GM12878 (cell line): ENCODE results near the gene ZNF443.

Source experiments
- CTCF ChIP-seq, 3 experiments: IDR thresholded peaks in 2 of 3; conservative IDR thresholded peaks in 1 of 3; 2 replicates each; pipeline ENCODE4 v1.5.1; 2011; ENCODE audit warnings: low read depth in 3 of 3, low read length in 3 of 3, mild to moderate bottlenecking in 3 of 3, control low read depth in 2 of 3, moderate library complexity in 2 of 3, inconsistent platforms in 1 of 3, mixed read lengths in 1 of 3; ENCODE audit not compliant: control insufficient read depth in 2 of 3, insufficient read depth in 1 of 3; ENCODE audit errors: extremely low read depth in 1 of 3
- MEF2A ChIP-seq: IDR thresholded peaks from 2 replicates; pipeline ENCODE4 v1.6.1; 2011; ENCODE audit warnings: low read depth, mild to moderate bottlenecking, low read length, moderate library complexity; ENCODE audit not compliant: insufficient read depth
- NFYB ChIP-seq: IDR thresholded peaks from 2 replicates; pipeline ENCODE4 v1.6.1; 2011; ENCODE audit warnings: low read depth, mild to moderate bottlenecking, low read length, improper control_type of control experiment, moderate library complexity; ENCODE audit not compliant: insufficient read depth
- NR2C1 ChIP-seq: fragments of 450-650 bp; IDR thresholded peaks from 2 replicates; pipeline ENCODE4 v1.6.1; 2017; ENCODE audit warnings: antibody characterized with exemption, mild to moderate bottlenecking, moderate library complexity
- PAX8 ChIP-seq: fragments of 450-650 bp; IDR thresholded peaks from 2 replicates; pipeline ENCODE4 v1.6.1; 2017; ENCODE audit warnings: mild to moderate bottlenecking, moderate library complexity
- POLR2A ChIP-seq: IDR thresholded peaks from 2 replicates; pipeline ENCODE4 v1.6.1; 2011; ENCODE audit warnings: low read depth, mild to moderate bottlenecking, low read length
- RCOR1 ChIP-seq: conservative IDR thresholded peaks from 2 replicates; pipeline ENCODE4 v1.6.1; 2012; ENCODE audit warnings: low read depth, low read length, improper control_type of control experiment
- ZBTB33 ChIP-seq: fragments of 450-650 bp; IDR thresholded peaks from 2 replicates; pipeline ENCODE4 v1.6.1; 2017; ENCODE audit warnings: mild to moderate bottlenecking
- ZNF217 ChIP-seq: fragments of 450-650 bp; IDR thresholded peaks from 2 replicates; pipeline ENCODE4 v1.6.1; 2017; ENCODE audit warnings: antibody characterized with exemption, mild to moderate bottlenecking
- ZNF274 ChIP-seq: IDR thresholded peaks from one replicate; pipeline ENCODE4 v1.8.0; 2011; ENCODE audit not compliant: insufficient read length, insufficient read depth
- TF ChIP-seq, protein P1 (sequence below): fragments of 450-650 bp; IDR thresholded peaks from 2 replicates; pipeline ENCODE4 v1.6.1; 2018; ENCODE audit warnings: mild to moderate bottlenecking, low read depth, moderate library complexity; ENCODE audit not compliant: partially characterized antibody
- TF ChIP-seq, protein P2 (sequence below): IDR thresholded peaks from 2 replicates; pipeline ENCODE4 v1.6.1; 2011; ENCODE audit warnings: low read depth, mild to moderate bottlenecking, low read length, moderate library complexity, borderline replicate concordance; ENCODE audit errors: extremely low read depth

GRCh38 chr19:12485571-12485970, 44.8 kb upstream of the ZNF443 start:
- TF ChIP-seq RCOR1: no peak
- TF ChIP-seq ZNF217: no peak
- TF ChIP-seq NFYB: no peak
- TF ChIP-seq MEF2A: no peak
- no peak for TF ChIP-seq NR2C1
- TF ChIP-seq ZBTB33: no peak
- no peak for TF ChIP-seq PAX8
- TF ChIP-seq, protein P1, sequence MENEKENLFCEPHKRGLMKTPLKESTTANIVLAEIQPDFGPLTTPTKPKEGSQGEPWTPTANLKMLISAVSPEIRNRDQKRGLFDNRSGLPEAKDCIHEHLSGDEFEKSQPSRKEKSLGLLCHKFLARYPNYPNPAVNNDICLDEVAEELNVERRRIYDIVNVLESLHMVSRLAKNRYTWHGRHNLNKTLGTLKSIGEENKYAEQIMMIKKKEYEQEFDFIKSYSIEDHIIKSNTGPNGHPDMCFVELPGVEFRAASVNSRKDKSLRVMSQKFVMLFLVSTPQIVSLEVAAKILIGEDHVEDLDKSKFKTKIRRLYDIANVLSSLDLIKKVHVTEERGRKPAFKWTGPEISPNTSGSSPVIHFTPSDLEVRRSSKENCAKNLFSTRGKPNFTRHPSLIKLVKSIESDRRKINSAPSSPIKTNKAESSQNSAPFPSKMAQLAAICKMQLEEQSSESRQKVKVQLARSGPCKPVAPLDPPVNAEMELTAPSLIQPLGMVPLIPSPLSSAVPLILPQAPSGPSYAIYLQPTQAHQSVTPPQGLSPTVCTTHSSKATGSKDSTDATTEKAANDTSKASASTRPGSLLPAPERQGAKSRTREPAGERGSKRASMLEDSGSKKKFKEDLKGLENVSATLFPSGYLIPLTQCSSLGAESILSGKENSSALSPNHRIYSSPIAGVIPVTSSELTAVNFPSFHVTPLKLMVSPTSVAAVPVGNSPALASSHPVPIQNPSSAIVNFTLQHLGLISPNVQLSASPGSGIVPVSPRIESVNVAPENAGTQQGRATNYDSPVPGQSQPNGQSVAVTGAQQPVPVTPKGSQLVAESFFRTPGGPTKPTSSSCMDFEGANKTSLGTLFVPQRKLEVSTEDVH: no peak
- TF ChIP-seq POLR2A: no peak
- no peak for TF ChIP-seq ZNF274
- TF ChIP-seq CTCF (IDR thresholded peaks at IDR 0.05 in 2 of 3, conservative IDR thresholded peaks at IDR 0.05 in 1 of 3; ENCODE audit: control insufficient read depth in 2 of 3, extremely low read depth in 1 of 3, insufficient read depth in 1 of 3, low read depth in 3 of 3, low read length in 3 of 3): no peak
- TF ChIP-seq, protein P2, sequence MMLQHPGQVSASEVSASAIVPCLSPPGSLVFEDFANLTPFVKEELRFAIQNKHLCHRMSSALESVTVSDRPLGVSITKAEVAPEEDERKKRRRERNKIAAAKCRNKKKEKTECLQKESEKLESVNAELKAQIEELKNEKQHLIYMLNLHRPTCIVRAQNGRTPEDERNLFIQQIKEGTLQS: no peak
